Esophagus muscularis mucosa (tissue), 3 donors: ENCODE data around the gene PSMD13.

Source experiments
- CTCF ChIP-seq, 3 experiments: fragments of 200-600 bp in 2 of 3; fragments of 450-650 bp in 1 of 3; sonication (generic) in 2 of 3; IDR thresholded peaks; one replicate each; pipeline ENCODE4 v1.5.1; 2017 to 2019; ENCODE audit warnings: antibody characterized with exemption in 3 of 3, mild to moderate bottlenecking in 2 of 3, moderate library complexity in 1 of 3
- POLR2A ChIP-seq: fragments of 450-650 bp; IDR thresholded peaks from one replicate; pipeline ENCODE4 v1.6.1; 2017; ENCODE audit warnings: antibody characterized with exemption, moderate library complexity, mild to moderate bottlenecking, low read depth
- POLR2AphosphoS5 ChIP-seq, 2 donors: sonication (generic); formaldehyde crosslinking; IDR thresholded peaks; one replicate each; pipeline ENCODE4 v1.6.1; 2017; ENCODE audit warnings: antibody characterized with exemption in 2 of 2

GRCh38 chr11:214083-214482 lies 22.7 kb upstream of the PSMD13 start:
- TF ChIP-seq CTCF (IDR thresholded peaks at IDR 0.05) (no peak), POLR2A (no peak), POLR2AphosphoS5 (IDR thresholded peaks at IDR 0.05) (no peak)
